ENCODE data around the gene NKIRAS1. TPM values are rescaled to one million over a fixed set of nuclear protein-coding genes. Genes with fewer than 3 reads are reported as not detected.
A peak's percentile ranks its signal among the peaks of the same experiment; 100 is the strongest.

Gene NKIRAS1
- total RNA-seq, 6 experiments from 2014 or later: 7.0 to 14.2 (median 8.5) TPM

GRCh38 chr3:23864931-23865330 is 51.9 kb downstream of the NKIRAS1 start:
- no peaks in the 10 kb centered on the region for H3K9me3 ChIP-seq
- TF ChIP-seq CTCF (IDR thresholded peaks at IDR 0.05) (no peak), POLR2A (IDR thresholded peaks at IDR 0.05) (no peak)
- no peaks in the 10 kb centered on the region for H3K27me3 ChIP-seq
- no peak overlapping the region for H3K27ac ChIP-seq
- intact Hi-C loops (cut with DNase I): no loop called here
- H3K4me1 ChIP-seq: peaks cover 0 to 15% (median 4%) of the 10 kb centered on the region in 4 donors
- H3K36me3 ChIP-seq: no peaks in the 10 kb centered on the region
- H3K4me3 ChIP-seq: no peak overlapping the region
- ATAC-seq (peak; percentile 24 to 44 (median 35)), DNase-seq (no peak)
- WGBS (ENCODE audit: insufficient coverage, low coverage, low lambda C conversion rate, missing lambda C conversion rate): 100% methylated on average over 1 of the region's 1 CpG

- H3K9me3 ChIP-seq: no peaks in the 10 kb centered on the region
- no peaks in the 10 kb centered on the region for H3K27me3 ChIP-seq
- TF ChIP-seq CTCF (IDR thresholded peaks at IDR 0.05) (no peak), POLR2A (IDR thresholded peaks at IDR 0.05) (no peak)
- no peaks in the 10 kb centered on the region for H3K36me3 ChIP-seq
- no peak overlapping the region for H3K4me3 ChIP-seq
- 89% methylated on average over 1 of the region's 1 CpG for WGBS (ENCODE audit: insufficient coverage, low coverage, low lambda C conversion rate, missing lambda C conversion rate)
- peaks cover 0 to 23% (median 4%) of the 10 kb centered on the region in 4 donors for H3K4me1 ChIP-seq
- ATAC-seq (no peak), DNase-seq (no peak)
- no peak overlapping the region for H3K27ac ChIP-seq
- intact Hi-C loops (cut with DNase I): no loop called here
These were observed 53.7 kb downstream of the NKIRAS1 start for GRCh38 chr3:23863060-23863459.

- intact Hi-C loops (cut with DNase I): no loop called here
- ATAC-seq (no peak), DNase-seq (no peak)
- no peak overlapping the region for H3K27ac ChIP-seq
- no peaks in the 10 kb centered on the region for H3K36me3 ChIP-seq
- H3K9me3 ChIP-seq: no peaks in the 10 kb centered on the region
- H3K4me1 ChIP-seq: peaks cover 0 to 21% (median 5%) of the 10 kb centered on the region in 4 donors
- H3K27me3 ChIP-seq: no peaks in the 10 kb centered on the region
- no peak overlapping the region for H3K4me3 ChIP-seq
- no CpG with 5 or more reads among the region's 9 CpGs for WGBS (ENCODE audit: insufficient coverage, low coverage, low lambda C conversion rate, missing lambda C conversion rate)
- TF ChIP-seq CTCF (IDR thresholded peaks at IDR 0.05) (no peak), POLR2A (IDR thresholded peaks at IDR 0.05) (no peak)
These were observed 55.1 kb downstream of the NKIRAS1 start for GRCh38 chr3:23861689-23862088.

- ATAC-seq: no peak
These were observed 56.9 kb downstream of the NKIRAS1 start for GRCh38 chr3:23859839-23860382.

More at GRCh38 chr3:23859839-23860382, 56.9 kb downstream of the NKIRAS1 start:
- TF ChIP-seq POLR2A (IDR thresholded peaks at IDR 0.05) (no peak), CTCF (IDR thresholded peaks at IDR 0.05) (no peak)
- intact Hi-C loops (cut with DNase I): no loop called here
- DNase-seq: no peak
- H3K4me3 ChIP-seq: no peak overlapping the region
- no peak overlapping the region for H3K27ac ChIP-seq
- H3K36me3 ChIP-seq: no peaks in the 10 kb centered on the region
- H3K9me3 ChIP-seq: no peaks in the 10 kb centered on the region
- H3K27me3 ChIP-seq: no peaks in the 10 kb centered on the region
- WGBS (ENCODE audit: insufficient coverage, low coverage, low lambda C conversion rate, missing lambda C conversion rate): 94% methylated on average over 7 of the region's 7 CpGs
- peaks cover 0 to 14% (median 4%) of the 10 kb centered on the region in 4 donors for H3K4me1 ChIP-seq
